ENCODE data around the gene CASP12. TPM values are rescaled to one million over a fixed set of nuclear protein-coding genes. Genes with fewer than 3 reads are reported as not detected.

CASP12 gene
- total and polyA plus RNA-seq, 2 of the 4 experiments (the other 2 are of a cell fraction), result 0.07 TPM; not detected in 1

DNA sequence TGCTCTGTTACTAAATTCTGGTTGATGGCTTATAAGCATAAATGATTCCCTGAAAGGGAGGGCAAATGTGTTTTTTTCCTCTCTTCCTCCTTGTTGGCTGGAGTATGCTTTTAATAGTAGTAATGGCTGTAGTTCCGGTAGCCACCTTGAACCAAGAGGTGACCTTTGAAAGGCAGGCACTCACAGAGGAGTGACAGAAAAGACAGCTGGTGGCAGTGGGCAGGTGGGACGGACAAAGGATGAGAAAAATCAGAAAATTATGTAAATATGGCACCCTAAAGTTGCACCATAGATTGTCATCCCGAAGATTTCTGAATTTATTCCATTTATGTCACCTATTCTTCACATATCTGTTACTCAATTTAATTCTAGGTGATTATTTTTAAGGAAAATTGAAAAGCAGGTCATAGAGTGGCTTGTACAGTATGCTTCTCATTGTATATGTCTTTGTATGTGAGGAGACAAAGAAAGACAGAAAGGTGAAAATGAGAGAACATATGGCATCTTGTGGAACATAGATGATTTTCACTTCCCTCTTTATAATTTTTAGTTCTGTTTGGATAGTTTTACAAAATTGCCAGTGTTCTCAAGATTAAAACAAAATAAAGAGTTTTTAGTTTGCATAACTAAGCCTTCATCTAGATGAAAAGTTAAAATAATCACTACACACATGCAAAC lies 17.0 kb downstream of the CASP12 start:
- H3K23ac ChIP-seq (ENCODE audit: low read depth, low read length), result no peak overlapping the region
- no peak overlapping the region for H3K27ac ChIP-seq (ENCODE audit: insufficient read depth, low read length)
- no peak overlapping the region for H2AK9ac ChIP-seq (replicated peaks; ENCODE audit: low read depth, low read length, poor library complexity)
- no peak overlapping the region for H2BK5ac ChIP-seq (ENCODE audit: low read depth, low read length, poor library complexity, severe bottlenecking)
- 0 out of 2 replicates have a peak, but pooled peaks cover 2% of the 10 kb centered on the region for H3K9me1 ChIP-seq (ENCODE audit: insufficient read depth, low read length)
- H3K9ac ChIP-seq (ENCODE audit: low read depth, low read length), result no peak overlapping the region
- no peak overlapping the region for H2AFZ ChIP-seq (replicated peaks; ENCODE audit: low read length, poor library complexity)
- H3K27me3 ChIP-seq (ENCODE audit: control insufficient read depth, insufficient read depth, low read length), result no peaks in the 10 kb centered on the region
- H2AK5ac ChIP-seq (ENCODE audit: low read depth, low read length), result no peak overlapping the region
- no peak overlapping the region for H3K18ac ChIP-seq (ENCODE audit: low read depth, low read length)
- ChIA-PET POLR2A (ENCODE audit: unreplicated experiment) (no interaction called here), CTCF (no interaction called here)
- H4K91ac ChIP-seq (ENCODE audit: insufficient read depth, low read depth, low read length), result no peak overlapping the region
- no peaks in the 10 kb centered on the region for H3K79me1 ChIP-seq (ENCODE audit: low read depth in 1 of 2, low read length in 2 of 2)
- BruUV-seq (replicated peaks), result no TSS peak
- no peak overlapping the region for H4K5ac ChIP-seq (ENCODE audit: low read depth, low read length)
- no peak overlapping the region for H4K8ac ChIP-seq (ENCODE audit: low read depth in 2 of 2, low read length in 2 of 2)
- no peaks in the 10 kb centered on the region for H4K20me1 ChIP-seq (ENCODE audit: insufficient read depth, low read length)
- H2BK120ac ChIP-seq (ENCODE audit: low read depth, low read length), result no peak overlapping the region
- DNase-seq (no peak), ATAC-seq (ENCODE audit: low read depth) (no peak)
- H3K36me3 ChIP-seq (ENCODE audit: control insufficient read depth, insufficient read depth, low read length), result no peaks in the 10 kb centered on the region
- no peaks in the 10 kb centered on the region for H3K9me3 ChIP-seq (ENCODE audit: control insufficient read depth, insufficient read depth, low read length)
- intact Hi-C loops (cut with micrococcal nuclease) (no loop called here), dilution Hi-C loops (cut with HindIII; ENCODE audit: low sequenced_read_pairs, unreplicated experiment) (no loop called here), in situ Hi-C loops (cut with MboI; ENCODE audit: low sequenced_read_pairs) (no loop called here)
- no peak overlapping the region for H3K4ac ChIP-seq (ENCODE audit: low read depth, low read length)
- H3K4me3 ChIP-seq (ENCODE audit: insufficient read depth, low read depth, low read length), result no peak overlapping the region
- H3K4me2 ChIP-seq (ENCODE audit: low read depth, low read length), result no peak overlapping the region
- H3K14ac ChIP-seq (replicated peaks; ENCODE audit: low read depth, low read length), result no peak overlapping the region
- no peaks in the 10 kb centered on the region for H3K4me1 ChIP-seq (ENCODE audit: control insufficient read depth, insufficient read depth, low read length)
- H3K56ac ChIP-seq (ENCODE audit: extremely low read depth, insufficient read depth, low read length), result no peak overlapping the region
- no peak overlapping the region for H2BK15ac ChIP-seq (ENCODE audit: low read depth, low read length)
- H2BK20ac ChIP-seq (ENCODE audit: low read depth, low read length), result no peak overlapping the region
- WGBS, 2 experiments (ENCODE audit: extremely low coverage in 2 of 2, insufficient read length in 1 of 2), result no CpG with 5 or more reads among the region's 3 CpGs
- no peak for TF ChIP-seq MAZ (IDR thresholded peaks at IDR 0.05; ENCODE audit: borderline replicate concordance, low read depth, low read length)
- no peak for TF ChIP-seq SMC3 (IDR thresholded peaks at IDR 0.05; ENCODE audit: low read depth, low read length)
- no peak for TF ChIP-seq MXI1 (IDR thresholded peaks at IDR 0.05; ENCODE audit: borderline replicate concordance, low read depth, low read length)
